HG02973 (cell line): ENCODE results near the gene SMPD1.

Experiments
- ATAC-seq: cut with Tn5 transposase; IDR thresholded peaks from one replicate; pipeline ENCODE4 v1.9.1; 2021; ENCODE audit warnings: moderate library complexity; ENCODE audit not compliant: unreplicated experiment

The SMPD1 gene

GRCh38 chr11:6410695-6411430 lies 20.6 kb downstream of the SMPD1 start:
- no peak for ATAC-seq

DNA sequence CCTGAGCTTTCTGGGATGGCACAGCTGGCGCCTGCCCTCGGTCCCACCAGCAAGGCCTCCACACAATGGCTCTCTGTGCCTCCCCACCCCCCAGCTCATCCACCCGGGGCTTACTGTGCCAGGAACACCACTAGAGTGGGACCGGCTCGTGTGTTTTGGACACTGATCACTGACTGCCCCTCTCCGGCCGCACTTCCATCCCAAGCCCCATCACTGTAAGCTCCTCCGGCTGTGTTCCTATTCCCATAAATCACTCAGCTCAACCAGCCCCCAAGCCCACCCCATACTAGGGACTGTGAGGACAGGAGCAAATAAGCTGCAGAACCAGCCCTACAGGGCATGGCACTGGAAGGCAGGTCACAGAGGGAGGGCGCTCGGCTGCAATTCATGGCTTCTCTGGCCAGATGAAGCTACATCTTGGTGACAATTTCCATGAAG lies 21.3 kb downstream of the SMPD1 start:
- no peak for ATAC-seq

- ATAC-seq, result no peak
These were observed 23.5 kb downstream of the SMPD1 start for GRCh38 chr11:6413791-6414201.

DNA sequence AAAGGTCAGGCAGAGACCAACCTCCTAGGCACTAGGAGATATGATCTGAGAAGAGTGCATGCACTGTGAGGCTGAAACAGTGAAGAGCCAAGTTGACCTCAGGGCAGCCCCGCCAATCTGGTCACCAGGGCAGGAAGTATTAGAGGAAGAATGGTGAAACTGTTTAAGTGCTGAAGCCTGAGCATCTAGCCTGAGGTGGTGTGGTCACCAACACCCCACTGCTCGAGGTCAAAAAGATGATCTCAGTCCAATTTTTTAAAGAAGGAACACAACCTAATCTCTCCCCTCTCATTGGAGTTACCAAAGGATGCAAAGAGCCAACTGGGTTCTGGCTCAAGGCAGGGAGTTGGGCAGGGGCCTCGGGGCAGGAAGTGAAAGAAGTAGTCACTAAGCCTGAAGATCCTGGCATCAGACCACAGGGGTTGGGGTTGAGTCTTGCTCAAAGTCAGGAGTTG lies 24.6 kb downstream of the SMPD1 start:
- no peak for ATAC-seq

DNA sequence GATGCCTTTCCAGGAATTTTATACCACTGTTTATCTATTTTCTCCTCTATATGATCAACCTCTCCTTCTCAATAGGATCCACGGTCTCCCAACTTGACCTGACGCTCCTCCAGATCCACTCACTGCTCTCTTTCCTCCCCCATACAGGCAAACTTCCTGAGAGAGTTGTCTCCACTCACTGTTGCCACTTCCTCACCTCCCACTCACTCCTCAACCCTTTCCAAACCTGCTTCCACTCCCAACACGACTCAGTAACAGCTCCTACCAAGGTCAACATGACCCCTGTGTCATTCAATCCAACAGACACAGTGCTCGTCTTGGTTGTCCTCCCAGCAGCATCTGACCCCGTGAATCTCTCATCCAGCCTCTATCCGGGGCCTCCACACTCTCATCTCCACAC lies 25.5 kb downstream of the SMPD1 start:
- no peak for ATAC-seq

DNA sequence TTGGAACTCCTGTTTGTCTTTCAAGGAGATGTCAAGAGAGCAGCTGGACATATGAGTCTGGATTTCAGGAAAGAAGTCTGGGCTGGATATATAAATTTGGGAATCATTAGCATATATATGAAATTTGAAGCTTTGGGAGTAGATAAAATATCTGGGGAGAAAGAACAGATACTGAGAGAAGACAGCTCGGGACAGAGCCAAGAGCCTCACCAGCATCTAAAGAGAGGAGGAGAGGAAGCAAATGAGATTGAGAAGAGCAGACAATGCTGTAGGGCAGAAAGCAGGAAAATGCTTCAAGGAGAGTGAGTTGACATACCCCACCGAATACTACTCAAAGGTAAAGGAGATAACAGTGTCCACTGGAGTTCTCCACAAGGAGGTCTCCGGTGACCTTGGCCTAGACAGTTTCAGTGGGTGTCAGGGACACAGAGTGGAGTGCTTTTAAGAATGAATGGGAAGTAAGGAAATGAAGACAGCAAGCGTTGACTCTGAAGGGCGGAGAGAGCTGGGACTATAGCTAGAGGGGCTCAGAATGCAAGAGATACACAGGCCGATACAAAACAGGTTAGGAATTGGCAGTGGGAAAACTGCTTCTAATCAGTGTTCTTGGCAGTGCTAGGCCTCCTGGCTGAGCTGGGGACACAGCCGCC lies 27.8 kb downstream of the SMPD1 start:
- no peak for ATAC-seq

DNA sequence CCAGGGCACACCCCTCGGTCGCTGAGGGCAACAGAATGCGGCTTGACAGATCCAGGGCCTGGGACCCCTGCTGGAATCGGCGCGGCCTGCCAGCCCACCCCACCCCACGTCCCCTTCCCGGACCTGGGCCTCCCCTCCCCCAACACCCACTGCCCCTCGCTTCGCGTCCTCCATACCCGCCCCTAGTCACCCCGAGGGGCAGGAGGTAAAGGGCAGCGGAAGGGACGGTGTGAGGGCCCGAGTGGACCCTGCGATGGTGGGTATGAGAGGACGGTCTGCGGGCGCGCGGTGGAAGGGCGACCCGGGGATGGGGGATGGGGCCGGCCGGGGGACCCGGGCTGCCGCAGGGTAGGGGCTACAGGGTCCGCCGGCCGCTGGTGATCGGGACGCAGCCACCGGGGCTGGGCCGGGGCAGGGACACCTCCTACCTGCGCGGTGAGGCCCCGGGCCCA lies 28.3 kb downstream of the SMPD1 start:
- peak; percentile 9 for ATAC-seq

GRCh38 chr11:6419009-6419631 lies 28.8 kb downstream of the SMPD1 start, which contains the start of gene APBB1:
TSS of gene APBB1 (minus strand) at chr11:6419094. CDS start at chr11:6411347, 7,747 bp downstream.
- peak; percentile 73 for ATAC-seq

DNA sequence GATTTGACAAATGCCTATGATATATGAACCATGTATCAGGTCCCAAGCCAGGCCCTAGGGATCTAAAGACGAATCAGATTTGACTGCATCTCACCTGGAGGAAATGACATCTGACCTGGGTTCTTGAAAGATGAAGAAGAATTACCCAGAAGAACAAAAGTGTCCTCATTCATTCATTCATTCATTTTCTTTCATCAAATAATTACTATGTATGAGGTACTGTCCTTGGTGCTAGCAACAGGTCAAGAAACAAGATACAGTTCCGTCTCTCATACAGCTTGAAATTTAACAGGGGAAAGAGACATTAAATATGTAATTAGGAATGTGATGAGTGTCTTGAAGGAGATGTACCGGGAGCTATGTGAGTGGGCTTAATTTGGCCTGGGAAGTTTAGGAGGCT lies 30.4 kb downstream of the SMPD1 start:
- no peak for ATAC-seq

- ATAC-seq, result no peak
These were observed 37.2 kb downstream of the SMPD1 start for GRCh38 chr11:6427516-6427915.

- no peak for ATAC-seq
These were observed 41.6 kb downstream of the SMPD1 start for GRCh38 chr11:6431861-6432260.

DNA sequence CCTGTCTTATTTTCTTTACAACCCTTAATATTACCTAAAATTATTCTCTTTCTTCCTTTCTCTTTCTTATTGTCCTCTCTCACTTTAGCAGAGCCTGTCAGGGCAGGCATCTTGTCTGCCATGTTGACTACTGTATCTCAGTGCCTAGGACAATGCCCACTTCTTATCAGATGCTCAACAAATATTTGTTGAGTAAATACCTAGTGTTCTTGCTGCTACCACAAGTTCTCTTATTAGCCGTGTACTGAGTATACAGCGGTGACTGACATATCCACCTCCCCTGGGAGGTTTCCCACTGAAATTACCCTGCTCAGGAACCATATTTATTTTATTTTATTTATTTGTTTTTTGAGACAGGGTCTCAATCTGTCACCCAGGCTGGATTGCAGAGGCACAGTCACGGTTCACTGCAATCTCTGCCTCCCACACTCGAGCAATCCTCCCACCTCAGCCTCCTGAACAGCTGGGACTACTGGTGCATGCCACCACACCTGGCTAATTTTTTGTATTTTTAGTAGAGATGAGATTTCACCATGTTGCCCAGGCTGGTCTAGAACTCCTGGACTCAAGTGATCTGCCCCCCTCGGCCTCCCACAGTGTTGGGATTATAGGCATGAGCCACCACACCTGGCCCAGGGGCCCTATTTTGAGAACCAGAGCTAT lies 43.9 kb downstream of the SMPD1 start:
- no peak for ATAC-seq

- ATAC-seq, result no peak
These were observed 47.1 kb downstream of the SMPD1 start for GRCh38 chr11:6437423-6437822.

- no peak for ATAC-seq
These were observed 47.7 kb downstream of the SMPD1 start for GRCh38 chr11:6437993-6438392.

DNA sequence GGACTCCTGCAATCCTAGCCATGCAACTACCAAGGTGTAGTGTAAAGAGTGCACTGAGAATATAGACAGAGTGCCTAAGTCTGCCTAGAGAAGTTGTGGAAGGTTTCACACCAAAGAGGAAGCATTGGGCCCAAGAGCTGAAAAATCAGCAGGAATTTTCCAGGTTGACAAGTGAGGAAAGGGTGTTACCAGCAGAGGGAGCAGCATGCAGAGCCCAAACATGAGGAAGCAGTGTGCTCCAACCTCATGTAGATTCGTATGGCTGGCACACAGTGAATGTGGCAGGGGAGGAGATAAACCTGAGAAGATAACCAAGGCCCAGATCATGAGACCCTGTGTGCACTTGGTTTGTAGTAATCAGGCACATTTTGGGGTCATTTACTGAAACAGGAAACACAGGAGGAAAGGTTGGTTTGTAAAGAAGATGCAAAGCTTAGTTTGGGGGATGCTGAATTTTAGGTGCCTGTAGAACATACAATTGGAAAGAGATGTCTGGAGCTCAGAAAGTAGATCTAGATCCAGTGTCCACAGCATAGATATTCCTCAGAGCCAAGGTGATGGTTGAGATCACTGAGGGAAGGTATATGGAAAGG lies 48.8 kb downstream of the SMPD1 start:
- no peak for ATAC-seq

DNA sequence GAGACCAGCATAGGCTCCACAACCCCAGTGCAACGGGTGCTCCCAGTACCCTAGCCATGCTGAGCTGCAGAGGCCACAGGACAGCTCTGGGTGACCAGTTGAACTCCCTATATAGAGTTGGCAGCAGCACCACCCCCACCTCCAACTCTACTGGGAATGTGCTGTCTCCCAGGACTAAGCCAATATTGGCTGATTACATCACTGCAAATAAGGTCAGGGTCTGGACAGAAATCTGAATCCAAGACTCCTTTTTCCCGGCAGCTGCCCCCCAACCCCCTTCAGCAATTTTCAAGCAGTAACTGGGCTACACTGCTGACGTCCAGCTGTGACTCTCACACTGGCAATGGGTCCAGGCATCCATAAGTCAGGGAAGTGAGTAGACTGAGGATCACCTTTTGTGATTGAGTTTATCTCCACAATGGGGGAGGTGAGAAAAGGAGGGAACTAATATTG lies 50.7 kb downstream of the SMPD1 start, which contains the start of gene HPX:
Gene HPX (minus strand): TSS at position 82 of the 453 bp plus-strand sequence. CDS start 24 bp downstream, at position 58.
- no peak for ATAC-seq

GRCh38 chr11:6442441-6442840 lies 52.2 kb downstream of the SMPD1 start:
- no peak for ATAC-seq

DNA sequence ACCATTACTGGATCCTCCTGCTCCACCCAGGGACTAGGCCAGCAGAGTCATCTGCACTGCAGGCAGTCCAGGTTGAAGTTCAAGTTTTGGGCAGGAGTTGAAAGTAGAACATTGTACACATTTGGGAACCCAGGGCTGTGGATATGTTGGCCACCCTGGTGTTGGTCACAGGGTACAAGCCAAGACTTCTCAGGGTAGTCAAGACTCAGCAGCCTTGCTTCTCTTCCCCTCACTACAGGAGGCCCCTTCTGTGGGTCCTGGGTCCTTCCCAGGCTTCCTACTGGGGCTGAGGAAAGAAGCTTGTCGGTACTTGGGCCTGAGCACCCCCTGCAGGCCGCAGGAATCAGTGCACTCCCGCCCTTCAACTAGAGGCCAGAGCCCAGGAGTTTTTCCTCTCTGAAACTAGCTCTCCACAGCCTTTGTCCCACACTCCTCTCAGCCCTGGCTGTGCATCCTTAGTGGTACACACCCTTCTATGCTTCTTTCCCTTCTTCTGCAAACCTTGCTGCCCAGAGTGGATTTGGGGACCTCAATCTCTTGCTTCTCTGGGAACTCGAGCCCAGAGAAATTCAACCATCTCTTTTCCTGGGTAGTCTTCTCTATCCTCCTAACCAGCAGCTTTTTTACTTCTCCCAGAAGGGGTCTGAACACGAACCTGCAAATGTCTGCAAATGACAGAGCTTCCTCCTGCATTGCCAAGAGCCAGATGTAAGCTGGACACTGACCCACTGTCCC lies 53.2 kb downstream of the SMPD1 start:
- ATAC-seq, result peak; percentile 68
